DOHH2 (cell line): Measurements from ENCODE around the gene ACTL10.

Source experiments
- EZH2phosphoT487 ChIP-seq: fragments of 200-600 bp; sonication (generic); IDR thresholded peaks from 2 replicates; pipeline ENCODE4 v1.6.1; 2017; ENCODE audit warnings: borderline replicate concordance, mild to moderate bottlenecking, antibody characterized with exemption, low read length, moderate library complexity, mixed read lengths
- TF ChIP-seq, protein P1 (sequence below): fragments of 200-600 bp; sonication (generic); IDR thresholded peaks from one replicate; pipeline ENCODE4 v1.5.1; 2014; ENCODE audit warnings: antibody characterized with exemption, mild to moderate bottlenecking, low read depth, low read length; ENCODE audit not compliant: poor library complexity, severe bottlenecking

DNA sequence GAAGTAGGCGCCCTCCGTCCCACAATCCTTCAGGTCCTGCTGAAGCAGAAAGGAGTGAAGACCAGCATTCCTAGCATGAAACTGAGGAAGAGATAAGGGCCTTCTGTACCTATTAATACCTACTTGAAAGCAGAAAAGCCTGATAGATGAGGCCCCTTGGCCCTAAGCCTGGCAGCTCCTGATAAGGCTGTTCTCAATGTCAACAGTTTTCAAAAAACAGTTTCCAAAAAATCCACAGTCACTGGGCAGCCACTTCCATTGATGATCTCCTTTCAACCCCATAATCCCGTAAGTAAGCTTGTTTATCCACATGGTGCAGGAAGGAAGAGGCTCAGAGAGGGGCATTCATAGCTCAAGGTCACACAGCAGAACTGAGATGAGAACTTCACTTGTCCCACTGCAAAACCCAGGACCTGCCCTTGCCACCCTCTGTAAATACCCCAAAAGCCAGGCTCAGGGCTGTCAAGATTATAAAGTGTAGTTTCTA lies 22.2 kb downstream of the ACTL10 start:
- TF ChIP-seq, protein P1, sequence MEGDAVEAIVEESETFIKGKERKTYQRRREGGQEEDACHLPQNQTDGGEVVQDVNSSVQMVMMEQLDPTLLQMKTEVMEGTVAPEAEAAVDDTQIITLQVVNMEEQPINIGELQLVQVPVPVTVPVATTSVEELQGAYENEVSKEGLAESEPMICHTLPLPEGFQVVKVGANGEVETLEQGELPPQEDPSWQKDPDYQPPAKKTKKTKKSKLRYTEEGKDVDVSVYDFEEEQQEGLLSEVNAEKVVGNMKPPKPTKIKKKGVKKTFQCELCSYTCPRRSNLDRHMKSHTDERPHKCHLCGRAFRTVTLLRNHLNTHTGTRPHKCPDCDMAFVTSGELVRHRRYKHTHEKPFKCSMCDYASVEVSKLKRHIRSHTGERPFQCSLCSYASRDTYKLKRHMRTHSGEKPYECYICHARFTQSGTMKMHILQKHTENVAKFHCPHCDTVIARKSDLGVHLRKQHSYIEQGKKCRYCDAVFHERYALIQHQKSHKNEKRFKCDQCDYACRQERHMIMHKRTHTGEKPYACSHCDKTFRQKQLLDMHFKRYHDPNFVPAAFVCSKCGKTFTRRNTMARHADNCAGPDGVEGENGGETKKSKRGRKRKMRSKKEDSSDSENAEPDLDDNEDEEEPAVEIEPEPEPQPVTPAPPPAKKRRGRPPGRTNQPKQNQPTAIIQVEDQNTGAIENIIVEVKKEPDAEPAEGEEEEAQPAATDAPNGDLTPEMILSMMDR: no peak
- TF ChIP-seq EZH2phosphoT487: no peak
